ENCODE measurements around the gene HP1BP3. TPM values are rescaled to one million over a fixed set of nuclear protein-coding genes. Genes with fewer than 3 reads are reported as not detected.

HP1BP3 gene
- total RNA-seq = 195 and 241 TPM in 2 replicates

GRCh38 chr1:20787029-20787839 lies at the start of gene HP1BP3:
Gene HP1BP3 (minus strand): TSS chr1:20787307. CDS start chr1:20780440, 6,867 bp downstream.

GRCh38 chr1:20732588-20733359 lies 54.3 kb downstream of the HP1BP3 start, which contains the start of gene SH2D5:
Gene SH2D5 (minus strand): TSS chr1:20732703. CDS start chr1:20728044, 4,659 bp downstream.

GRCh38 chr1:20717452-20718342 lies 69.4 kb downstream of the HP1BP3 start, which contains the start of gene KIF17:
Gene KIF17 (minus strand): TSS chr1:20718007. CDS start chr1:20717706, 301 bp downstream.

Other genes starting within 250 kb of the HP1BP3 start
- gene FAM43B, start 234.7 kb downstream of the HP1BP3 start, total RNA-seq = 0.07 and 0.13 TPM in 2 replicates
- 0.39 and 0.92 TPM in 2 replicates for gene CDA, start 198.2 kb downstream of the HP1BP3 start, total RNA-seq
- 80.3 and 85.4 TPM in 2 replicates for gene PINK1, start 153.8 kb downstream of the HP1BP3 start, total RNA-seq
- gene DDOST, start 125.9 kb downstream of the HP1BP3 start, total RNA-seq = 424 and 493 TPM in 2 replicates
- 0.39 and 3.3 TPM in 2 replicates for gene KIF17, start 69.3 kb downstream of the HP1BP3 start, total RNA-seq
- gene SH2D5, start 54.6 kb downstream of the HP1BP3 start, total RNA-seq = 1.0 and 16.6 TPM in 2 replicates

Measured in smooth muscle cell of the pulmonary artery (primary cell).